A549 treated with Mapracorat at 1 μM for 4 hours (cell line): ENCODE measurements around the gene SRSF8. TPM values are rescaled to one million over a fixed set of nuclear protein-coding genes. Genes with fewer than 3 reads are reported as not detected.

Source experiments
- total RNA-seq: library from RNA; stranded (reverse); fragments of 200-300 nt; extraction: Qiagen RNA extraction; gene quantifications from 5 replicates; pipeline ENCODE4 v1.2.3, GENCODE V29; 2022

SRSF8 gene, protein sequence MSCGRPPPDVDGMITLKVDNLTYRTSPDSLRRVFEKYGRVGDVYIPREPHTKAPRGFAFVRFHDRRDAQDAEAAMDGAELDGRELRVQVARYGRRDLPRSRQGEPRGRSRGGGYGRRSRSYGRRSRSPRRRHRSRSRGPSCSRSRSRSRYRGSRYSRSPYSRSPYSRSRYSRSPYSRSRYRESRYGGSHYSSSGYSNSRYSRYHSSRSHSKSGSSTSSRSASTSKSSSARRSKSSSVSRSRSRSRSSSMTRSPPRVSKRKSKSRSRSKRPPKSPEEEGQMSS
- total RNA-seq, result 16.2 to 21.0 TPM (median 20.2 TPM) in 5 replicates

GRCh38 chr11:95066716-95067038, at the start of gene SRSF8:
Gene SRSF8 (plus strand): TSS chr11:95066919. CDS start chr11:95067227, 308 bp downstream.

DNA sequence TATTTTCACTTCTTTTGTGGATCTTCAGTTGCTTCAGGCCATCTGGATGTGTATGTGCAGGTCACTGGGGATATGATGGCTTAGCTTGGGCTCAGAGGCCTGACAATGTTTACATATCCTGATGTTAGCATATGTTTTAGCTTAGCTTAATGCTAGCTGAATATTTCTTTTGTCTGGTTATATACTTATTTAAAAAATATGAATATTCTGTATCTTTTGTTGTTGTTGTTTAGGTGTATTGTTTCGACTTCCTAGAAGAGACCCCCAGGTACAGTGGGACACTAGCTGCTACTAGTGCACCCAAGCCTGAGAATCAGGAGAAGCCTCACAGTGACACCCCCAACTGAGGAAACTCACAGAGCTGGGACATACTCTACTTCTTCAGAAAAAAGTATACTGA, 41.8 kb upstream of the SRSF8 start, which contains the start of gene KDM4E:
KDM4E (plus strand) TSS at position 301 of the 400 bp plus-strand sequence. CDS start 300 bp downstream, outside the sequence.

GRCh38 chr11:95049122-95049521, 17.6 kb upstream of the SRSF8 start, which contains the start of gene KDM4F:
Gene KDM4F (plus strand): TSS chr11:95049422.

DNA sequence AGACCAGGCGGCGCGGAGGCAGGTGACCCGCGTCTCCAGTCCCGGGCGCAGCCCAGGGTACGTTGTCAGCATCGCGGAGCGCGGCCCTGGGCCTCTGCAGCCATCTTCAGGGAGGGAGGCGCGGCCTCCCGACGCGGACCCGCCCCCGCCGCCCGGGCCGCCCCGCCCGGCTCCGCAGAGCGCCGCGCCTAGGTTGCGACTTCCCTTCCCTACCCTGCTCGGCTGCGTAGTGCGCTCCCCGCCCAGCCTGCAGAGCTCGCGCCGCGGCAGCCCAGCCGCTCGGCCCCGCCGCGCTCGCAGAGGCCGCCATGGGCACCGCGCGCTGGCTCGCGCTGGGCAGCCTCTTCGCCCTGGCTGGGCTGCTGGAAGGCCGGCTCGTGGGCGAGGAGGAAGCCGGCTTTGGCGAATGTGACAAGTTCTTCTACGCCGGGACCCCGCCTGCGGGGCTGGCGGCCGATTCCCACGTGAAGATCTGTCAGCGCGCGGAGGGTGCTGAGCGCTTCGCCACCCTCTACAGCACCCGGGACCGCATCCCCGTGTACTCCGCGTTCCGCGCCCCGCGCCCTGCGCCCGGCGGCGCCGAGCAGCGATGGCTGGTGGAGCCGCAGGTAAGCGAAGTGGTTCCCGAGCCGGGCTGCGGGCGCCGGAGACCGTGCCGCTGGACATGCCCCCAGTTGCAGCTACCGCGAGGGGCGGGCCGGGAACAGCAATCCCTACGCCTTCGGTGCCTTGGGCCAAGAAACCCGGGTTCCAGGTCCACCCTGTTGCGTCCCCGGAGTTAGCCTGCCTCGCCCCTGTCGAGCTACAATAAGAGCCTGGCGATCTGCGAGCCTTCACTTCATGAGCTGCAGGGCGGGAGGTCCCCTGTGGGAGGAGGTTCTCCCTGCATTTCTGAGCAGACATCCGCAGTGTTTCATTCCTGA, 23.2 kb downstream of the SRSF8 start, which contains the start of gene ENDOD1:
ENDOD1 (plus strand) TSS at position 227 of the 923 bp plus-strand sequence; CDS start at position 309, 82 bp downstream.

Other genes with a start within 250 kb of the SRSF8 start
- gene CWC15, start 93.4 kb upstream of the SRSF8 start, total RNA-seq, result 29.1 to 34.7 TPM (median 32.7 TPM) in 5 replicates
- 0.30 to 0.51 TPM (median 0.42 TPM) in 5 replicates for gene KDM4D, start 93.2 kb upstream of the SRSF8 start, total RNA-seq
- gene KDM4E, start 41.7 kb upstream of the SRSF8 start, total RNA-seq, result not detected in 5 replicates
- gene KDM4F, start 17.5 kb upstream of the SRSF8 start, total RNA-seq, result not detected in 5 replicates
- 12.6 to 16.0 TPM (median 15.2 TPM) in 5 replicates for gene ENDOD1, start 22.9 kb downstream of the SRSF8 start, total RNA-seq
- 0.07 to 0.27 TPM (median 0.13 TPM) in 5 replicates for gene SESN3, start 164.3 kb downstream of the SRSF8 start, total RNA-seq